HEK293 (cell line): ENCODE data around the gene ZNF438.

Source experiments
- CTCF ChIA-PET: fragments of 350-600 bp; formaldehyde crosslinking; extraction: SDS; loops from one replicate; lab custom pipeline; 2021; ENCODE audit warnings: antibody characterized with exemption; lab: Yijun Ruan, JAX
- POLR2A ChIA-PET: fragments of 300-600 bp; formaldehyde crosslinking; extraction: SDS; loops from one replicate; lab custom pipeline; 2020; ENCODE audit warnings: antibody characterized with exemption, inconsistent platforms; lab: Yijun Ruan, JAX
- H3K27ac ChIP-seq: fragments of 200-500 bp; sonication (Bioruptor generic); 2 replicates; pipeline ENCODE4 v1.5.1; 2014; ENCODE audit warnings: low read depth, low read length, control low read depth, inconsistent platforms; ENCODE audit errors: extremely low read depth
- H3K36me3 ChIP-seq, 2 experiments: fragments of 200-500 bp in 1 of 2; sonication (Bioruptor generic) in 1 of 2; 1 replicate in 1 of 2; 2 replicates in 1 of 2; pipeline ENCODE4 v1.5.1; 2014 to 2017; ENCODE audit warnings: inconsistent platforms in 2 of 2, low read length in 2 of 2; ENCODE audit not compliant: control insufficient read depth in 2 of 2, insufficient read depth in 1 of 2
- H3K4me1 ChIP-seq: fragments of 200-500 bp; sonication (Bioruptor generic); 2 replicates; pipeline ENCODE4 v1.5.1; 2014; ENCODE audit warnings: mild to moderate bottlenecking, low read length, inconsistent platforms; ENCODE audit not compliant: control insufficient read depth, insufficient read depth
- H3K4me3 ChIP-seq: 2 replicates; pipeline ENCODE4 v1.5.1; 2011; ENCODE audit warnings: low read depth, mild to moderate bottlenecking, control low read depth, low read length, moderate library complexity
- H3K9me3 ChIP-seq: fragments of 200-500 bp; sonication (Bioruptor generic); 2 replicates; pipeline ENCODE4 v1.5.1; 2014; ENCODE audit warnings: low read depth, low read length, inconsistent platforms; ENCODE audit not compliant: control insufficient read depth, insufficient read depth
- BCL11A ChIP-seq: fragments of 450-650 bp; formaldehyde crosslinking; IDR thresholded peaks from 2 replicates; pipeline ENCODE4 v1.5.1; 2016; ENCODE audit warnings: low read depth, missing biosample characterization, missing genetic modification characterization
- CTCF ChIP-seq: fragments of 450-650 bp; formaldehyde crosslinking; IDR thresholded peaks from 2 replicates; pipeline ENCODE4 v1.5.1; 2016; ENCODE audit warnings: missing biosample characterization, missing genetic modification characterization
- GLI2 ChIP-seq: fragments of 450-650 bp; formaldehyde crosslinking; IDR thresholded peaks from 2 replicates; pipeline ENCODE4; 2017; ENCODE audit warnings: missing biosample characterization, missing genetic modification characterization, low read depth, borderline replicate concordance
- GLIS2 ChIP-seq: fragments of 450-650 bp; formaldehyde crosslinking; IDR thresholded peaks from 2 replicates; pipeline ENCODE4 v1.5.1; 2016; ENCODE audit warnings: missing biosample characterization, missing genetic modification characterization
- KLF1 ChIP-seq: fragments of 450-650 bp; formaldehyde crosslinking; IDR thresholded peaks from 2 replicates; pipeline ENCODE4 v1.5.1; 2016; ENCODE audit warnings: missing biosample characterization, missing genetic modification characterization
- PATZ1 ChIP-seq: fragments of 450-650 bp; formaldehyde crosslinking; IDR thresholded peaks from 2 replicates; pipeline ENCODE4 v1.5.1; 2016; ENCODE audit warnings: missing biosample characterization, missing genetic modification characterization
- SALL2 ChIP-seq: fragments of 450-650 bp; formaldehyde crosslinking; IDR thresholded peaks from 2 replicates; pipeline ENCODE4 v1.5.0; 2017; ENCODE audit warnings: missing biosample characterization, mild to moderate bottlenecking, missing genetic modification characterization, borderline replicate concordance
- ZBTB1 ChIP-seq: fragments of 450-650 bp; formaldehyde crosslinking; IDR thresholded peaks from 2 replicates; pipeline ENCODE4 v1.5.1; 2016; ENCODE audit warnings: missing biosample characterization, missing genetic modification characterization
- ZBTB20 ChIP-seq: fragments of 450-650 bp; formaldehyde crosslinking; IDR thresholded peaks from 2 replicates; pipeline ENCODE4 v1.5.1; 2016; ENCODE audit warnings: missing biosample characterization, missing genetic modification characterization
- ZBTB48 ChIP-seq: fragments of 450-650 bp; formaldehyde crosslinking; IDR thresholded peaks from 2 replicates; pipeline ENCODE4 v1.5.1; 2016; ENCODE audit warnings: missing biosample characterization, missing genetic modification characterization
- ZNF155 ChIP-seq: fragments of 450-650 bp; formaldehyde crosslinking; IDR thresholded peaks from 2 replicates; pipeline ENCODE4 v1.5.1; 2016; ENCODE audit warnings: missing biosample characterization, missing genetic modification characterization
- ZNF175 ChIP-seq: fragments of 450-650 bp; formaldehyde crosslinking; IDR thresholded peaks from 2 replicates; pipeline ENCODE4 v1.5.1; 2016; ENCODE audit warnings: missing biosample characterization, missing genetic modification characterization
- ZNF292 ChIP-seq: fragments of 450-650 bp; formaldehyde crosslinking; IDR thresholded peaks from 2 replicates; pipeline ENCODE4 v1.5.1; 2016; ENCODE audit warnings: low read depth, missing biosample characterization, missing genetic modification characterization, borderline replicate concordance
- ZNF341 ChIP-seq: fragments of 450-650 bp; formaldehyde crosslinking; IDR thresholded peaks from 2 replicates; pipeline ENCODE4; 2016; ENCODE audit warnings: low read depth, missing biosample characterization, missing genetic modification characterization
- ZNF354C ChIP-seq: fragments of 450-650 bp; formaldehyde crosslinking; IDR thresholded peaks from 2 replicates; pipeline ENCODE4 v1.5.1; 2016; ENCODE audit warnings: missing biosample characterization, missing genetic modification characterization, low read depth, borderline replicate concordance
- ZNF37A ChIP-seq: fragments of 450-650 bp; IDR thresholded peaks from 2 replicates; pipeline ENCODE4 v1.5.1; 2018; ENCODE audit warnings: missing biosample characterization, missing genetic modification characterization
- ZNF473 ChIP-seq: fragments of 450-650 bp; formaldehyde crosslinking; IDR thresholded peaks from 2 replicates; pipeline ENCODE4 v1.5.1; 2017; ENCODE audit warnings: missing biosample characterization, missing genetic modification characterization
- ZNF549 ChIP-seq: fragments of 450-650 bp; IDR thresholded peaks from 2 replicates; pipeline ENCODE4 v1.5.1; 2018; ENCODE audit warnings: missing biosample characterization, missing genetic modification characterization, mild to moderate bottlenecking, inconsistent platforms, moderate library complexity
- ZNF624 ChIP-seq: fragments of 450-650 bp; formaldehyde crosslinking; IDR thresholded peaks from 2 replicates; pipeline ENCODE4 v1.5.1; 2017; ENCODE audit warnings: missing biosample characterization, missing genetic modification characterization
- ZNF76 ChIP-seq: fragments of 450-650 bp; formaldehyde crosslinking; IDR thresholded peaks from 2 replicates; pipeline ENCODE4; 2016; ENCODE audit warnings: low read depth, missing biosample characterization, missing genetic modification characterization, borderline replicate concordance
- ZNF843 ChIP-seq: fragments of 450-650 bp; formaldehyde crosslinking; IDR thresholded peaks from 2 replicates; pipeline ENCODE4 v1.5.1; 2016; ENCODE audit warnings: missing biosample characterization, missing genetic modification characterization
- ZXDB ChIP-seq: fragments of 450-650 bp; formaldehyde crosslinking; IDR thresholded peaks from 2 replicates; pipeline ENCODE4 v1.5.1; 2016; ENCODE audit warnings: missing biosample characterization, missing genetic modification characterization
- TF ChIP-seq, protein P1 (sequence below): fragments of 450-650 bp; formaldehyde crosslinking; IDR thresholded peaks from 2 replicates; pipeline ENCODE4 v1.5.1; 2017; ENCODE audit warnings: missing biosample characterization, missing genetic modification characterization
- TF ChIP-seq, protein P2 (sequence below): fragments of 450-650 bp; formaldehyde crosslinking; IDR thresholded peaks from 2 replicates; pipeline ENCODE4 v1.5.1; 2016; ENCODE audit warnings: missing biosample characterization, missing genetic modification characterization

Gene ZNF438

GRCh38 chr10:30804478-30805055 lies 227.1 kb downstream of the ZNF438 start:
- CTCF ChIA-PET: interaction anchor here (0.6 to 1.0 kb wide), 2 partner anchors 18 to 134 kb away, joined by 3 read pairs; no protein-coding TSS in a partner anchor
- Histone ChIP-seq H3K36me3 (no peaks in the 10 kb centered on the region), H3K9me3 (no peaks in the 10 kb centered on the region), H3K27ac (no peak overlapping the region), H3K4me1 (no peaks in the 10 kb centered on the region), H3K4me3 (no peak overlapping the region)
- TF ChIP-seq ZNF624 (tag by site-specific recombination): no peak
- no peak for TF ChIP-seq ZNF843 (tag by site-specific recombination)
- no peak for TF ChIP-seq ZNF341
- TF ChIP-seq ZBTB1 (tag by site-specific recombination): no peak
- no peak for TF ChIP-seq ZNF354C
- TF ChIP-seq PATZ1: no peak
- TF ChIP-seq, protein P1, sequence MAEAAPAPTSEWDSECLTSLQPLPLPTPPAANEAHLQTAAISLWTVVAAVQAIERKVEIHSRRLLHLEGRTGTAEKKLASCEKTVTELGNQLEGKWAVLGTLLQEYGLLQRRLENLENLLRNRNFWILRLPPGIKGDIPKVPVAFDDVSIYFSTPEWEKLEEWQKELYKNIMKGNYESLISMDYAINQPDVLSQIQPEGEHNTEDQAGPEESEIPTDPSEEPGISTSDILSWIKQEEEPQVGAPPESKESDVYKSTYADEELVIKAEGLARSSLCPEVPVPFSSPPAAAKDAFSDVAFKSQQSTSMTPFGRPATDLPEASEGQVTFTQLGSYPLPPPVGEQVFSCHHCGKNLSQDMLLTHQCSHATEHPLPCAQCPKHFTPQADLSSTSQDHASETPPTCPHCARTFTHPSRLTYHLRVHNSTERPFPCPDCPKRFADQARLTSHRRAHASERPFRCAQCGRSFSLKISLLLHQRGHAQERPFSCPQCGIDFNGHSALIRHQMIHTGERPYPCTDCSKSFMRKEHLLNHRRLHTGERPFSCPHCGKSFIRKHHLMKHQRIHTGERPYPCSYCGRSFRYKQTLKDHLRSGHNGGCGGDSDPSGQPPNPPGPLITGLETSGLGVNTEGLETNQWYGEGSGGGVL: no peak
- no peak for TF ChIP-seq ZBTB48
- no peak for TF ChIP-seq ZNF76 (tag by site-specific recombination)
- TF ChIP-seq KLF1: no peak
- no peak for TF ChIP-seq ZNF473
- TF ChIP-seq ZNF37A (tag by site-specific recombination): no peak
- no peak for TF ChIP-seq ZBTB20 (tag by site-specific recombination)
- TF ChIP-seq CTCF (tag by site-specific recombination): no peak
- TF ChIP-seq BCL11A (tag by site-specific recombination): no peak
- TF ChIP-seq ZNF175: no peak
- TF ChIP-seq SALL2 (tag by site-specific recombination): no peak
- TF ChIP-seq GLIS2: no peak
- TF ChIP-seq, protein P2, sequence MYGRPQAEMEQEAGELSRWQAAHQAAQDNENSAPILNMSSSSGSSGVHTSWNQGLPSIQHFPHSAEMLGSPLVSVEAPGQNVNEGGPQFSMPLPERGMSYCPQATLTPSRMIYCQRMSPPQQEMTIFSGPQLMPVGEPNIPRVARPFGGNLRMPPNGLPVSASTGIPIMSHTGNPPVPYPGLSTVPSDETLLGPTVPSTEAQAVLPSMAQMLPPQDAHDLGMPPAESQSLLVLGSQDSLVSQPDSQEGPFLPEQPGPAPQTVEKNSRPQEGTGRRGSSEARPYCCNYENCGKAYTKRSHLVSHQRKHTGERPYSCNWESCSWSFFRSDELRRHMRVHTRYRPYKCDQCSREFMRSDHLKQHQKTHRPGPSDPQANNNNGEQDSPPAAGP: no peak
- POLR2A ChIA-PET: interaction anchor here (0.7 kb wide), 1 partner anchor 750 kb away, joined by 5 read pairs; no protein-coding TSS in a partner anchor

DNA sequence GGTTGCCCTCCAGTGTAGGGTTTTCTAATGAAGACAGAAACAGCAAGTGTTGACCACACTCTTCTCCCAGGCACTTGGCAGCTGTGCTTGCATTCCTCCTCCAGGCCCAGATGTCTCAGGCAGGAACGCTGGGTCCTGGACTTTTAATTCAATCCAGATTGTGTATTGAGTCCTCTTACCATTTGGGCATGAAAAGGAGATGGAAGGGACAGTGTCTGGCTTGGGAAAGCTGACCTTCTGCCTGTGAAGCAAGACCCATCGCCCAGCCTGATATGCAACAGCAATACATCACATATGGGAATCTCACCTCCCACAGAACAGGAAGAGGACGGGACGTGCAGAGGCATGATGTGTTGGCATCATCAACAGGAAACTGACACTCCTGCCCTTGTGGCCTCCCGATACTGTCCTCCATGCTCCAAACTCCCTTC lies 227.8 kb downstream of the ZNF438 start:
- POLR2A ChIA-PET: interaction anchor here (0.7 kb wide), 1 partner anchor 751 kb away, joined by 5 read pairs; no protein-coding TSS in a partner anchor
- no peak for TF ChIP-seq ZNF549
- no peak for TF ChIP-seq ZXDB (tag by site-specific recombination)
- no peak for TF ChIP-seq ZBTB20 (tag by site-specific recombination)
- no peak for TF ChIP-seq GLI2 (tag by site-specific recombination)
- TF ChIP-seq ZNF155: no peak
- no peak for TF ChIP-seq ZNF292 (tag by site-specific recombination)
- Histone ChIP-seq H3K27ac (no peak overlapping the region), H3K4me1 (no peaks in the 10 kb centered on the region), H3K4me3 (no peak overlapping the region), H3K9me3 (no peaks in the 10 kb centered on the region), H3K36me3 (no peaks in the 10 kb centered on the region)
- CTCF ChIA-PET: no interaction called here
